Measurements from ENCODE around the gene LGALS1. TPM values are rescaled to one million over a fixed set of nuclear protein-coding genes. Genes with fewer than 3 reads are reported as not detected.

Gene LGALS1
- total RNA-seq, 2 donors from 2014 or later, result 83.3 to 222 TPM

DNA sequence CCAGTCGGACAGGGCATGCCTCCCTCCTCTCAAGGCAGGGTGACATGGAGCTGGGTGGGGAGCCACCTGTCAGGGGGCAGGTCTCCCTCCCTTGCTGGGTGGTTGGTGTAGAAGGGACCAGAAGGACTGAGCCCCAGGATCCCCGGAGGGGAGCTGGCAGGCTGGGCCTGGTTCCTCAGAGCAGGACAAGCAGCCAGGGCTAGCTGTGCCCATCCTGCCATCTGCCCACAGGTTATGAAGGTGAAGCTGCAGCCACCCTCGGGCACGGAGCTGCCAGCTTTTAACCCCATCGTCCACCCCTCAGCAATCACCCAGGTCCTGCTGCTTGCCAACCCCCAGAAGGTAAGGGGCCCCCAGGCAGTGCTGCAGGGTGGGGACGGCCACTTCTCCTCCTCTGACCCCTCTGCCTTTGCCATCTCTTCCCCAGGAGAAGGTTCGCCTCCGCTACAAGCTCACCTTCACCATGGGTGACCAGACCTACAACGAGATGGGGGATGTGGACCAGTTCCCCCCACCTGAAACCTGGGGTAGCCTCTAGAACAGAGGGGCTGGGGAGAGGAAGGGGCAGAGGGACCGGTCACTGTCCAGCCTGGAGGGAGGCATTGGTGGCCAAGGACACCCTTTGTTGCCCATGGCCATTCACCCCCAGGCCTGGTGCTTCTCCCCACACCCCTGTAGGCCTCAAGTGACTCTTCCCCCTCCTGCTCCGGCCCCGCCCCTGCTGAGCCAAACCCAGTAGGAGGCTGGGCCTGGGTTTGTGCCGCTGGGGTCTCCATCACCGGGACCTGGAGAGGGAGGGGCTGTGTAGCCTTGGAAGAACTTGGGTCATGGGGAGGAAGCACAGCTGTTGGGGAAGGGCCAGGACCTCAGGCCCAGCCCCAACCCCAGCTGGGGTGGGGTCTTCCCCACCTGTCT lies 43.0 kb upstream of the LGALS1 start:
- Histone ChIP-seq H3K4me3 (no peak overlapping the region), H3K27me3 (no peaks in the 10 kb centered on the region), H3K27ac (peak overlapping the region; percentile 66), H3K36me3 (no peaks in the 10 kb centered on the region), H3K9me3 (no peaks in the 10 kb centered on the region), H3K4me1 (peaks cover 29% of the 10 kb centered on the region), H3K9ac (ENCODE audit: low read depth in 2 of 2, low read length in 2 of 2) (peak overlapping the region; percentile 26 to 62)
- intact Hi-C loops (cut with DNase I), result no loop called here
- no peak for DNase-seq
- TF ChIP-seq, protein P1, sequence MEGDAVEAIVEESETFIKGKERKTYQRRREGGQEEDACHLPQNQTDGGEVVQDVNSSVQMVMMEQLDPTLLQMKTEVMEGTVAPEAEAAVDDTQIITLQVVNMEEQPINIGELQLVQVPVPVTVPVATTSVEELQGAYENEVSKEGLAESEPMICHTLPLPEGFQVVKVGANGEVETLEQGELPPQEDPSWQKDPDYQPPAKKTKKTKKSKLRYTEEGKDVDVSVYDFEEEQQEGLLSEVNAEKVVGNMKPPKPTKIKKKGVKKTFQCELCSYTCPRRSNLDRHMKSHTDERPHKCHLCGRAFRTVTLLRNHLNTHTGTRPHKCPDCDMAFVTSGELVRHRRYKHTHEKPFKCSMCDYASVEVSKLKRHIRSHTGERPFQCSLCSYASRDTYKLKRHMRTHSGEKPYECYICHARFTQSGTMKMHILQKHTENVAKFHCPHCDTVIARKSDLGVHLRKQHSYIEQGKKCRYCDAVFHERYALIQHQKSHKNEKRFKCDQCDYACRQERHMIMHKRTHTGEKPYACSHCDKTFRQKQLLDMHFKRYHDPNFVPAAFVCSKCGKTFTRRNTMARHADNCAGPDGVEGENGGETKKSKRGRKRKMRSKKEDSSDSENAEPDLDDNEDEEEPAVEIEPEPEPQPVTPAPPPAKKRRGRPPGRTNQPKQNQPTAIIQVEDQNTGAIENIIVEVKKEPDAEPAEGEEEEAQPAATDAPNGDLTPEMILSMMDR (IDR thresholded peaks at IDR 0.05), result no peak

DNA sequence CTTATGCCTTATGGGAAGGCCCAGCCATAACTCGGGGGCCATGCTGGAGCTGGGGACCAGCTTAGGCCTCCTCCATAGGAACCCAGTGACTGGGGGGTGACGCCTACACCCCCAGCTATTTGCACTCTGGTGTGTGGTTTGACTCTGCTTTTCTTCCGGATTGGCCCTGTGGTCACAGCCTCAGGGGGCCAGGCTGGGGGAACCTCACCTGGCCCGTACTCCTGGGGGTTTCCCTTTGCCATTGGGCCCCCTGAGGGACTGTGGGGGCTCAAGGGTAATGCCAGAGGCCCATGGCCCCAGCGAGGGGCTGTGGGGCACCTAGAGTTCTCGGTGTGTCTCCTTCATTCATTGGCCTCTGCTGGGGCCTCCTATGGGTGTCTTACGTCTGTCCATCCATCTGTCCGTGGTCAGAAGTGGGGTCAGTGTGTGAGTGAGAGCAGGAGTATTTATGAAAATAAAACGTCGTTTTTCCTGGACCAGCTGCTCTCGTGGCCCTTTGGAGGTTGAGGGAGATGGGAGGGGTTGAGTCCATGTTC lies 42.3 kb upstream of the LGALS1 start:
- no peaks in the 10 kb centered on the region for H3K9me3 ChIP-seq
- H3K4me3 ChIP-seq, result no peak overlapping the region
- no peaks in the 10 kb centered on the region for H3K36me3 ChIP-seq
- peaks cover 30% of the 10 kb centered on the region for H3K4me1 ChIP-seq
- peak overlapping the region; percentile 26 to 62 for H3K9ac ChIP-seq (ENCODE audit: low read depth in 2 of 2, low read length in 2 of 2)
- H3K27ac ChIP-seq, result peak overlapping the region; percentile 66
- TF ChIP-seq, protein P1 (IDR thresholded peaks at IDR 0.05), result no peak
- DNase-seq, result no peak
- H3K27me3 ChIP-seq, result no peaks in the 10 kb centered on the region
- intact Hi-C loops (cut with DNase I), result no loop called here

DNA sequence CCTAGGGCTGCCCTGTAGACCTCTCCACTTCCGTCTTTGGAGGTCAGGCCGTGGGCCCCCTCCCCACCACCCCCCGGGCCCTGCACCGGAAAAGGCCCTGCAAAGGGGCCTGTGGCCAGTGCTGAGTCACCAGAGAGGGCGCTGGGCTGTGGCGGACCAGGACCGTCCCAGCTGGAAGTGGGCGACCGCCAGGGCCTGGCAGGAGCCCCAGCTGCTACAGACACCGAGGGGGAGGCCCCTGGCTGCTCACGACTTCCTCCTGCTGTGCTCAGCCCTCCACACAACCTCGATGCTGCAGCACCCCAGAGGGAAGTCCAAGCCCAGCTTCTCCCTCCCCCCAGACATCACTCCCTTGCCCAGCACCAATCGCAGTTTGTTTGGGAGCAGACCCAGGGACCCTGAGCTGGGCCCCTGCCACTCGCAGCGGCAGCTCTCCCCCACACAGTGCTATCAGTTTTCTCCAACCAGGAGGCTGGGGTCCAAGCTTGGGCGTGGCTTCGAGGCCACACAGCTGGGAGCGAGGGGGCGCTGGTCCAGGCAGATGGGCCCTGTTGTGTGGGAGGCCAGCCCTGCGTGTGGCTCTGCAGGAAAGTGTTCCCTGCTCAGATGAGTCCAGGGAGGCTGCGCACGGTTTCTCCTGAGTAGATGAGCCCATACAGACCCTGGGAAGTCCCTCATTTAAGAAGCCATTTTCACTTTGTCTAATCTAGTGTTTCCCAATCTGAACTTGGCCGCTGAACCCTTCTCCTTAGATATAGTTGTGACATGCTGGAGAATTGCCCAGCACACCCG lies 41.6 kb upstream of the LGALS1 start:
- H3K27ac ChIP-seq, result peak overlapping the region; percentile 66
- H3K4me1 ChIP-seq, result peaks cover 33% of the 10 kb centered on the region
- H3K36me3 ChIP-seq, result no peaks in the 10 kb centered on the region
- no peaks in the 10 kb centered on the region for H3K9me3 ChIP-seq
- intact Hi-C loops (cut with DNase I), result no loop called here
- DNase-seq, result peak; percentile 74
- no peaks in the 10 kb centered on the region for H3K27me3 ChIP-seq
- H3K9ac ChIP-seq (ENCODE audit: low read depth in 2 of 2, low read length in 2 of 2), result peak overlapping the region; percentile 48 to 62
- H3K4me3 ChIP-seq, result no peak overlapping the region
- TF ChIP-seq, protein P1 (IDR thresholded peaks at IDR 0.05), result no peak

DNA sequence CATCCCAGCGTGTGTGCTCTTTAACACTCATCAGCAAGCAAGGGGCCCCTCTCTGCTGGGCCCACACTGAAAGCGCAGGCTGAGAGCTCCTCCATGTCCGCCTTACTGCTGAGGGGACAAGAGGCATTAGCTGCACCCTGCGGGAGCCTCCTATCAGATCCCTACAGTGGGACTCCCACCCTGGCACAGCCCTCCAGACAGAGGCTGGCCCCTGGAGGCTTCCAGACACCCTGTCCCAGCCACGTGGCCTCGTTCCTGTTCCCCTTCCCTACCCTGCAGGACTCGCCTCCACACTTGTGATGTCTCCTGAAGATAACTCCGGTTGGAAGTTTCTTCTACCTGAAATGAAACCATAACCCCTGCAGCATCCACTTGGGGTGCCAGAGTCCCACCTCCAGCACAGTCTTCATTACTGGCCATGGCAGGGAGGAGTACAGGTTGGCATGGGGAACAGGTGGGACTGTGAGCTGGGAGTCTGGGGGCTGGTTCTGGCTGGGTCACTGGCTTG lies 41.0 kb upstream of the LGALS1 start:
- intact Hi-C loops (cut with DNase I), result no loop called here
- H3K4me3 ChIP-seq, result no peak overlapping the region
- H3K27me3 ChIP-seq, result no peaks in the 10 kb centered on the region
- no peaks in the 10 kb centered on the region for H3K36me3 ChIP-seq
- peak overlapping the region; percentile 39 to 62 for H3K9ac ChIP-seq (ENCODE audit: low read depth in 2 of 2, low read length in 2 of 2)
- H3K27ac ChIP-seq, result peak overlapping the region; percentile 66
- no peaks in the 10 kb centered on the region for H3K9me3 ChIP-seq
- TF ChIP-seq, protein P1 (IDR thresholded peaks at IDR 0.05), result no peak
- DNase-seq, result no peak
- peaks cover 33% of the 10 kb centered on the region for H3K4me1 ChIP-seq

DNA sequence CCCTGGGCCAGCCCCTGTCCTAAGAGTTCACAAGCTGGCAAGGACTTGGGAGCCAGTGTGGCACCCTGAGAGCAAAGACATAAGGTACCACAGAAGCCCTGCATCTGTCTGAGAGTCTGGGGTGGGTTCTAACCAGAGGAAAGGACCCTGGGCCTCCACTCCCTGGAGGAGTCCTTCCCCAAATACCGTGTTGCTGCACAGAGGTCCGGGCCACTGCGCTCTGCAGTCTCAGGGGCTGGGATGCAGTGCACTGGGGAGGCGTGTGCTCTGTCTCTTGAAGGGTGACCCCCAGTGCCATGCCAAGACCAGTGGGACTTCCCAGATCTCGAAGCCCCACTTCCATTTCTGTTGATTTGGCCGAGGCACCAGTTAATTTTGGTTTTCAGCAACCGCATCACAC lies 40.3 kb upstream of the LGALS1 start:
- DNase-seq, result no peak
- Histone ChIP-seq H3K4me1 (peaks cover 33% of the 10 kb centered on the region), H3K9me3 (no peaks in the 10 kb centered on the region), H3K4me3 (no peak overlapping the region), H3K9ac (ENCODE audit: low read depth in 2 of 2, low read length in 2 of 2) (peak overlapping the region; percentile 39 to 62), H3K27me3 (no peaks in the 10 kb centered on the region), H3K27ac (peak overlapping the region; percentile 66), H3K36me3 (no peaks in the 10 kb centered on the region)
- intact Hi-C loops (cut with DNase I), result no loop called here
- TF ChIP-seq, protein P1 (IDR thresholded peaks at IDR 0.05), result no peak

Data from colonic mucosa (tissue), 4 donors.